Astrocyte (in vitro differentiated cells and primary cell): ENCODE results near the gene MMP14. TPM values are rescaled to one million over a fixed set of nuclear protein-coding genes. Genes with fewer than 3 reads are reported as not detected.

ENCODE experiments used
- DNase-seq: peaks from one replicate; pipeline ENCODE4 v3.0.0-alpha.2; 2010; ENCODE audit warnings: low read depth
- FAIRE-seq: peaks from 2 replicates; lab custom pipeline; 2011; peaks lifted over from hg19 to GRCh38; lab: Jason Lieb, UNC
- H2AFZ ChIP-seq: 2 replicates; pipeline ENCODE4 v1.6.0; 2012; ENCODE audit warnings: low read depth, low read length, inconsistent platforms
- H3K27ac ChIP-seq: 2 replicates; pipeline ENCODE4 v1.5.1; 2011; ENCODE audit warnings: low read depth, low read length, inconsistent platforms
- H3K27me3 ChIP-seq: 2 replicates; pipeline ENCODE4 v1.6.0; 2011; ENCODE audit warnings: low read length, inconsistent platforms; ENCODE audit not compliant: insufficient read depth
- H3K36me3 ChIP-seq: 2 replicates; pipeline ENCODE4 v1.5.1; 2011; ENCODE audit warnings: low read length, inconsistent platforms; ENCODE audit not compliant: insufficient read depth
- H3K4me1 ChIP-seq: 2 replicates; pipeline ENCODE4 v1.5.1; 2011; ENCODE audit warnings: low read length, inconsistent platforms; ENCODE audit not compliant: insufficient read depth
- H3K4me2 ChIP-seq: 2 replicates; pipeline ENCODE4 v1.6.0; 2012; ENCODE audit warnings: low read length, inconsistent platforms
- H3K4me3 ChIP-seq: 2 replicates; pipeline ENCODE4 v1.5.1; 2011; ENCODE audit warnings: low read depth, mild to moderate bottlenecking, low read length, inconsistent platforms; ENCODE audit not compliant: insufficient read depth
- H3K79me2 ChIP-seq: 2 replicates; pipeline ENCODE4 v1.6.0; 2012; ENCODE audit warnings: mild to moderate bottlenecking, low read length, inconsistent platforms; ENCODE audit not compliant: insufficient read depth
- H3K9ac ChIP-seq: 2 replicates; pipeline ENCODE4 v1.6.0; 2012; ENCODE audit warnings: mild to moderate bottlenecking, low read length, inconsistent platforms
- H3K9me3 ChIP-seq: 2 replicates; pipeline ENCODE4 v1.5.1; 2012; ENCODE audit warnings: low read depth, mild to moderate bottlenecking, low read length, inconsistent platforms; ENCODE audit not compliant: insufficient read depth
- H4K20me1 ChIP-seq: 2 replicates; pipeline ENCODE4 v1.6.0; 2012; ENCODE audit warnings: low read length, inconsistent platforms; ENCODE audit not compliant: insufficient read depth
- H3K27ac Mint-ChIP-seq: one replicate; pipeline ENCODE4 v1.8.0; 2021; ENCODE audit warnings: mild to moderate bottlenecking, mixed read lengths; ENCODE audit not compliant: unreplicated experiment
- H3K27me3 Mint-ChIP-seq: one replicate; pipeline ENCODE4 v1.8.0; 2021; ENCODE audit warnings: low read depth, mixed read lengths; ENCODE audit not compliant: unreplicated experiment
- H3K36me3 Mint-ChIP-seq: one replicate; pipeline ENCODE4 v1.8.0; 2021; ENCODE audit warnings: low read depth, mixed read lengths; ENCODE audit not compliant: unreplicated experiment
- H3K4me1 Mint-ChIP-seq: one replicate; pipeline ENCODE4 v1.8.0; 2021; ENCODE audit warnings: low read depth, mixed read lengths; ENCODE audit not compliant: unreplicated experiment
- H3K4me3 Mint-ChIP-seq: one replicate; pipeline ENCODE4 v1.8.0; 2021; ENCODE audit warnings: mild to moderate bottlenecking, moderate library complexity, mixed read lengths; ENCODE audit not compliant: unreplicated experiment
- H3K9me3 Mint-ChIP-seq: one replicate; pipeline ENCODE4 v1.8.0; 2021; ENCODE audit warnings: mild to moderate bottlenecking, mixed read lengths; ENCODE audit not compliant: unreplicated experiment
- EZH2 ChIP-seq: IDR thresholded peaks from 2 replicates; pipeline ENCODE4 v1.6.1; 2012; ENCODE audit warnings: mild to moderate bottlenecking, low read length, inconsistent platforms; ENCODE audit not compliant: insufficient read depth
- total RNA-seq: library from RNA; stranded (reverse); gene quantifications from 2 replicates; pipeline ENCODE4 v1.2.1, GENCODE V29; 2021
- TF ChIP-seq, protein P1 (sequence below): IDR thresholded peaks from 2 replicates; pipeline ENCODE4 v1.5.1; 2011; ENCODE audit warnings: low read depth, mild to moderate bottlenecking, inconsistent platforms, low read length, moderate library complexity; ENCODE audit not compliant: insufficient read depth

Gene MMP14
- total RNA-seq, 1 donor from 2014 or later: 911 TPM

DNA sequence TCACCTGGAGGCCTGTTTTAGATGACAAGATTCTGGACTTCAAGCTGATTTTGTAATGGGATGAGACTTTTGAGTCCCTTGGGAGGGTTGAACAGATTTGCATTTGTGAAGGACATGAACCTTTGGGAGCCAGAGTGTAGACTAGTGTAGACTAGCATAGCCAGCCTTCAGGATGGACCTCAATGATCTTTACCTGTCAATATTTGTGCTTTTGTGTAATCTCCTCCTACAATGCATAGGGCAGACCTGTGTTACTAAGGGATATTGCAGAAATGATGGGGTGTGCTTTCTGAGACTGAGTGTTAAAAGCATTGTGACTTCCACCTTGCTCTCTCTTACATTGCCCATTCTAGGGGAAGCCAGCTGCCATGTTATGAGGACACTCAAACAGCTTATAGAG, 25.3 kb downstream of the MMP14 start:
- Histone ChIP-seq H3K4me1 (no peaks in the 10 kb centered on the region), H3K4me2 (no peak overlapping the region), H3K27me3 (no peaks in the 10 kb centered on the region), H3K36me3 (no peaks in the 10 kb centered on the region), H3K9me3 (peaks cover 3% of the 10 kb centered on the region), H2AFZ (no peak overlapping the region), H3K79me2 (no peaks in the 10 kb centered on the region), H3K4me3 (no peak overlapping the region), H3K9ac (no peak overlapping the region), H3K27ac (no peak overlapping the region), H4K20me1 (no peaks in the 10 kb centered on the region)
- H3K27ac Mint-ChIP-seq: no peak overlapping the region
- no peaks in the 10 kb centered on the region for H3K27me3 Mint-ChIP-seq
- FAIRE-seq (no peak), DNase-seq (no peak)
- H3K4me3 Mint-ChIP-seq: no peak overlapping the region
- H3K36me3 Mint-ChIP-seq: peaks cover 3% of the 10 kb centered on the region
- H3K4me1 Mint-ChIP-seq: no peaks in the 10 kb centered on the region
- TF ChIP-seq, protein P1, sequence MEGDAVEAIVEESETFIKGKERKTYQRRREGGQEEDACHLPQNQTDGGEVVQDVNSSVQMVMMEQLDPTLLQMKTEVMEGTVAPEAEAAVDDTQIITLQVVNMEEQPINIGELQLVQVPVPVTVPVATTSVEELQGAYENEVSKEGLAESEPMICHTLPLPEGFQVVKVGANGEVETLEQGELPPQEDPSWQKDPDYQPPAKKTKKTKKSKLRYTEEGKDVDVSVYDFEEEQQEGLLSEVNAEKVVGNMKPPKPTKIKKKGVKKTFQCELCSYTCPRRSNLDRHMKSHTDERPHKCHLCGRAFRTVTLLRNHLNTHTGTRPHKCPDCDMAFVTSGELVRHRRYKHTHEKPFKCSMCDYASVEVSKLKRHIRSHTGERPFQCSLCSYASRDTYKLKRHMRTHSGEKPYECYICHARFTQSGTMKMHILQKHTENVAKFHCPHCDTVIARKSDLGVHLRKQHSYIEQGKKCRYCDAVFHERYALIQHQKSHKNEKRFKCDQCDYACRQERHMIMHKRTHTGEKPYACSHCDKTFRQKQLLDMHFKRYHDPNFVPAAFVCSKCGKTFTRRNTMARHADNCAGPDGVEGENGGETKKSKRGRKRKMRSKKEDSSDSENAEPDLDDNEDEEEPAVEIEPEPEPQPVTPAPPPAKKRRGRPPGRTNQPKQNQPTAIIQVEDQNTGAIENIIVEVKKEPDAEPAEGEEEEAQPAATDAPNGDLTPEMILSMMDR: no peak
- no peak for TF ChIP-seq EZH2
- peaks cover 8% of the 10 kb centered on the region for H3K9me3 Mint-ChIP-seq

DNA sequence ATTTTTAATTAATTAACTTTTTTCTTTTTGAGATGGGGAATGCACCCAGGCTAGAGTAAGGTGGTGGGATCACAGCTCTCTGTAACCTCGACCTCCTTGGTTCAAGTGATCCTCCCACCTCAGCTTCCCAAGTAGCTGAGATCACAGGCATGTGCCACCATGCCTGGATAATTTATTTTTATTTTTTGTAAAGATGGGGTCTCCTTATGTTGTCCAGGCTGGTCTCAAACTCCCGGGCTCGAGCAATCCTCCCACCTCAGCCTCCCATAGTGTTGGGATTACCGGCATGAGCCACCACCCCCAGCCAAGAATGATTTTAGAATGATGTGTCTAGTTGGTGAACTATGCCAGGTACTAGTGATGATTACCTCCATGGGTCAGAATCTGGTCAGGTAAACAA, 28.6 kb downstream of the MMP14 start:
- no peaks in the 10 kb centered on the region for H4K20me1 ChIP-seq
- no peak for TF ChIP-seq EZH2
- TF ChIP-seq, protein P1: no peak
- DNase-seq (no peak), FAIRE-seq (no peak)
- H3K27me3 ChIP-seq: no peaks in the 10 kb centered on the region
- no peaks in the 10 kb centered on the region for H3K9me3 ChIP-seq
- Mint-ChIP-seq H3K36me3 (peaks cover 3% of the 10 kb centered on the region), H3K27me3 (no peaks in the 10 kb centered on the region), H3K27ac (no peak overlapping the region), H3K9me3 (peaks cover 8% of the 10 kb centered on the region), H3K4me3 (no peak overlapping the region), H3K4me1 (no peaks in the 10 kb centered on the region)
- no peak overlapping the region for H3K4me3 ChIP-seq
- H3K36me3 ChIP-seq: no peaks in the 10 kb centered on the region
- no peak overlapping the region for H3K27ac ChIP-seq
- H3K4me1 ChIP-seq: no peaks in the 10 kb centered on the region
- no peak overlapping the region for H3K9ac ChIP-seq
- H3K4me2 ChIP-seq: no peak overlapping the region
- no peaks in the 10 kb centered on the region for H3K79me2 ChIP-seq
- H2AFZ ChIP-seq: no peak overlapping the region

DNA sequence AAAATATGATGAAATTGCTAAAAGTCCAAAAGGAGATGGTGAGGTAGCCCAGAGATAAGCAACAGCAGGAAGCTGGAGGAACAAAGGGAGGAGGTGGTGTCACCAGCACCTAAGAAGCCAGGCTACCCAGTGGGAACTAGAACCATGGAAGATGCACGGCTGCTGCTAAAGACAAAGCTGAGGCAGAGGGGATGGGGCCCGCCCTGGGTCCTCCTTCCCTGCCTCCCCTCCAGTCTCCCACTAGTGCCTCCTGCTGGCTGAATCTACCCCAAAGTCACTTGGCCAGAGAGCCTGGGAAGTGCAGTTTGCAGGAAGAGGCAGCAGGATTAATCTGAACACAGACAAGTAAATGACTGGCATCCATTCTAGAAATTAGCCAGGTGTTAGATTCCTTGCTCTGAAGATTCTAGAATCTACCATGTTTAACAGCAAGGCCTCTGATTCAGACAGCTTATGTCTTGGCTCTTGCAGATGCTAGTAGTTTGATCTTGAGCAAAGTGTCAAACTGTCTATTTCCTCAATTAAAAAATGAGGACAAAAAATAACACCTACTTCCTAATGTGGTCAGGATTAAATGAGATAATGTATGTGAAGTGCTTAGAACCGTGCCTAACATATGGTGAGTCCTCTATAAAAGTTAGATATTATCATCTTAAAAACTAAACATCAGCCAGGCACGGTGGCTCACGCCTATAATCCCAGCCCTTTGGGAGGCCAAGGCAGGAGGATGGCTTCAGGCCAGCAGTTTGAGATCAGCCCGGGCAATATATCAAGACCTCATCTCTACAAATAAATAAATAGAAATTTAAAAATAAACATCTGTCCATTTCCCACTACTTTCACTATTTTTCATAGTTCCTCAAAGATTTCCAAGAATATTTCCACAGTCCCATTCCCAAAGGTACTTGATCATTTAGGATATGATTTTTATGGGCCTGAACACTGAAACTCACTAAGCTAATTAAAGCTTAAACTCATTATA, 29.3 kb downstream of the MMP14 start:
- DNase-seq (no peak), FAIRE-seq (no peak)
- Histone ChIP-seq H3K4me3 (no peak overlapping the region), H3K27me3 (no peaks in the 10 kb centered on the region), H3K36me3 (no peaks in the 10 kb centered on the region), H3K9ac (no peak overlapping the region), H4K20me1 (no peaks in the 10 kb centered on the region), H3K79me2 (no peaks in the 10 kb centered on the region), H3K4me1 (peaks cover 4% of the 10 kb centered on the region), H3K9me3 (no peaks in the 10 kb centered on the region), H3K27ac (no peak overlapping the region), H2AFZ (no peak overlapping the region), H3K4me2 (no peak overlapping the region)
- Mint-ChIP-seq H3K27ac (no peak overlapping the region), H3K9me3 (peaks cover 8% of the 10 kb centered on the region), H3K4me1 (peaks cover 4% of the 10 kb centered on the region), H3K36me3 (peaks cover 3% of the 10 kb centered on the region), H3K4me3 (no peak overlapping the region), H3K27me3 (no peaks in the 10 kb centered on the region)
- no peak for TF ChIP-seq EZH2
- TF ChIP-seq, protein P1: no peak
